ENCODE measurements around the gene SYT1. TPM values are rescaled to one million over a fixed set of nuclear protein-coding genes. Genes with fewer than 3 reads are reported as not detected.

Gene SYT1
- total RNA-seq, 2 experiments from 2014 or later: not detected

DNA sequence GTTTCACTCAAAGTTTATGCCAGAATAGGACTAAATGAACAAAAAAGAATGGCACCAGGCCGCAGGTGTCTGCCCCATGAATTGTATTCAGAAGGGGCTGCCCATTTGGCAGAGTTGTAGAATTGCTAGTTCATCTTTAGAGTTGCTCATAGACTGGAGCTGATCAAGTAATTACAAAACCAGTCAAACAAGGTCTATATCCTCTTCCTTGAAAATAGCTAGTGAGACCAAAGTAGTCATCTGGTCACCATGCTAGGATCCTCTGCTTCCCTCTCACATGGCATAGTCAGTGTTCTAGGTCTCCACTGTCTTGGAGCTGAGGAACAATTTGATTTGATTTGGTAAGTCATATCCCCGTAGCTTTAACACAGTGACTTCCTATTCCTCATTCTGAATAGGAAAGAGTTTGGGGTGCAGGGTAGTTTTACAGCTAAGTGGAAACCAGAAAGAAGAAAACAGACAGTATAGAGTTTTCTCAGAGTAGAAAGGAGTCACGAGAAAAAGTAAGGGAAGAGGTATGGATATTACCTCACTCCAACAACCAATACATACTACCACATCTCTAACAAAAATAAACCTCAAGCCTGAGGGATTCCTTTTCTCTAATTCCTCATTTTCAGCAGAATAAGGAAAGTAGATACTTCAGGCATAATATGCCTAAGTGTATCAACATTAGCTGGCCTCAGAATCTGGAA, 574.1 kb downstream of the SYT1 start:
- H3K4me3 Mint-ChIP-seq: no peak overlapping the region
- H3K9me3 Mint-ChIP-seq (ENCODE audit: insufficient read depth): no peaks in the 10 kb centered on the region
- no peak overlapping the region for H3K27ac Mint-ChIP-seq
- ATAC-seq (no peak), DNase-seq (no peak)
- H3K36me3 Mint-ChIP-seq (ENCODE audit: low read depth): no peaks in the 10 kb centered on the region
- H3K27me3 Mint-ChIP-seq (ENCODE audit: low read depth): no peaks in the 10 kb centered on the region
- POLR2A ChIA-PET: no interaction called here
- CTCF ChIA-PET: no interaction called here
- H3K4me1 Mint-ChIP-seq (ENCODE audit: low read depth): no peaks in the 10 kb centered on the region

DNA sequence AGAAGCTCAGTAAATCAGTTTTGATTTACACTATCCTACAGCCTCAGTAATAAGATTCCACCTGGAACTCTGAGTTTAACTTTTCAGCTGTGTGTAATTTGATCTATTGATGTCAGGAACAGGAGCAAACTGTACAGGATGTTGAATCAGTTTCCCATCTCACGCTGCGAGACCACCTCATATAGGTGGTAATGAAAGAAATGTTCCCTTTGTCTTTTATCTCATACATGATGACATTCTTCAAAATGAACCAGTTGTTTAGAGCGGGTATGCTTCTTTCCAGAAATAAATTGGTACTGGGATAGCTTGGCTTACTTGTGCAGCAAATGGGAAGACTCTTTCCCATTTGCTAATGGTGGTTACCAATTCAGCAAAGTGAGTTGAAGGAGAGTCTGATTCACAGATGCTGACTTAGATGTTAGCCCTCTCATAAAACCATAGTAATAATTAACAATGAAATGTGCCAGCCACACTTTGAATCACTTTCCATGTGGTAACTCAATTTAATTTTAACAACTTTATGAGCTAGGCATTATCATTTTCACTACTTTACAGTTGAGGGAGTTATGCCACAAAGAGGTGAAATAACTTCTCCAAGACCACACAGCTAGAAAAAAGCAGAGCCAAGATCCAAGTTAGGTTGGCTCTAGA, 574.7 kb downstream of the SYT1 start:
- H3K4me1 Mint-ChIP-seq (ENCODE audit: low read depth): no peaks in the 10 kb centered on the region
- no peaks in the 10 kb centered on the region for H3K36me3 Mint-ChIP-seq (ENCODE audit: low read depth)
- CTCF ChIA-PET: no interaction called here
- no peak overlapping the region for H3K4me3 Mint-ChIP-seq
- H3K27ac Mint-ChIP-seq: no peak overlapping the region
- no peak for ATAC-seq
- DNase-seq: no peak
- POLR2A ChIA-PET: no interaction called here
- H3K9me3 Mint-ChIP-seq (ENCODE audit: insufficient read depth): no peaks in the 10 kb centered on the region
- no peaks in the 10 kb centered on the region for H3K27me3 Mint-ChIP-seq (ENCODE audit: low read depth)

DNA sequence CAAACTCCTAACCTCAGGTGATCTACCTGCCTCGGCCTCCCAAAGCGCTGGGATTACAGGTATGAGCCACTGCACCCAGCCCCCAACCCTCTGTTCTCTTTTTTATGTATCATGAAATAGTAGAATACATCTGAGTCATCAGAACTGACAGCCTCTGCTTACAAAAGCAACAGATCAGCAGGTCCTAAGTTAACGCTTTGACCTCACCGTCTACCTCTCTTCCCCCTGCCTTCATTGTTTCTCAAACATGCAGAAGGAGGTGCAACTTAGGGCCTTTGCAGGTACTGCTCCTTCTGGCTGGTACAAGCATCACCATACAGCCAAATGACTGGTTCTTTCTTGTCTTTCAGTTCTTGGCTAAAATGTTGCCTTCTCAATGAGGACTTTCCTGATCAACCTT, 577.0 kb downstream of the SYT1 start:
- H3K27ac Mint-ChIP-seq: no peak overlapping the region
- no peaks in the 10 kb centered on the region for H3K9me3 Mint-ChIP-seq (ENCODE audit: insufficient read depth)
- ATAC-seq (no peak), DNase-seq (no peak)
- no peaks in the 10 kb centered on the region for H3K36me3 Mint-ChIP-seq (ENCODE audit: low read depth)
- ChIA-PET POLR2A (no interaction called here), CTCF (no interaction called here)
- no peaks in the 10 kb centered on the region for H3K4me1 Mint-ChIP-seq (ENCODE audit: low read depth)
- no peak overlapping the region for H3K4me3 Mint-ChIP-seq
- H3K27me3 Mint-ChIP-seq (ENCODE audit: low read depth): no peaks in the 10 kb centered on the region

DNA sequence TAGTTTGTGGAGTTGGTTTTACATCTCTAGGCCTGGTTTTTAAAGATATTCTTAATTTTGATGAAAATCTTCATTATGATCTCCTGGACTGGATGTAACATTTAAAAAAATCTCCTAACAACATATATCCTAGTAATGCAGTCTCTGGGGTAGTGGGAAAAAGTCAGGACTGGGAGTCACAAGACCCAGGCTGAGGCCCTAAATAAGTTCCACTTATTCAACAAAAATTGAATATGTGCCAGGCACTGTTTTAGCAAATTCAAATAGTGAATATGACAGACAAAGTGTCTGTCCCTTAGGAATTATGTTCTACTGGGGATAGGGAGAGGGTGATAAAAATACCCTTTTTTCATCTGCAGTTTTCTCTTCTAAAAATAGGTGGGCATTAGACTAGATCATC, 577.8 kb downstream of the SYT1 start:
- Mint-ChIP-seq H3K27ac (no peak overlapping the region), H3K36me3 (ENCODE audit: low read depth) (no peaks in the 10 kb centered on the region)
- ATAC-seq: no peak

DNA sequence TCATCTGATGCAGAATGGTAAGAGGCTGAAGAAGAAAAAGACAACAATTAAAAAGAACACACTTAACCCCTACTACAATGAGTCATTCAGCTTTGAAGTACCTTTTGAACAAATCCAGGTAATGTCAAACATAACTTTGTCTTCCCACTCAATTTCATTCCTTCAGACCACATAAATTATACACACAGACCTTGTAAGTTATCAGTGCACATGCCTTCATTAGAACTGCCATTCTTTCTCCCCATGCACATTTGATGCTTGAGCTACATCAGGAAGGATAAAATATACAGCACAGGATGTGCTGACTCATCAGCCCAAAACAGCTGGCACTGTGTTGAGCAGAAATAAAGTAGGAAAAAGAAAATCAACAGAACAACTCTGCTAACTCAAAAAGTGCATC, 579.5 kb downstream of the SYT1 start:
- ATAC-seq (no peak), DNase-seq (no peak)
- ChIA-PET POLR2A (no interaction called here), CTCF (interaction anchor here (1.1 kb wide), 1 partner anchor 24 kb away, joined by 3 read pairs; no protein-coding TSS in a partner anchor)
- Mint-ChIP-seq H3K27ac (no peak overlapping the region), H3K9me3 (ENCODE audit: insufficient read depth) (no peaks in the 10 kb centered on the region), H3K27me3 (ENCODE audit: low read depth) (no peaks in the 10 kb centered on the region), H3K36me3 (ENCODE audit: low read depth) (no peaks in the 10 kb centered on the region), H3K4me1 (ENCODE audit: low read depth) (no peaks in the 10 kb centered on the region), H3K4me3 (no peak overlapping the region)

More for the DNA sequence above, 577.8 kb downstream of the SYT1 start:
- H3K4me3 Mint-ChIP-seq: no peak overlapping the region
- no peaks in the 10 kb centered on the region for H3K9me3 Mint-ChIP-seq (ENCODE audit: insufficient read depth)
- DNase-seq: no peak
- no peaks in the 10 kb centered on the region for H3K27me3 Mint-ChIP-seq (ENCODE audit: low read depth)
- POLR2A ChIA-PET: no interaction called here
- CTCF ChIA-PET: no interaction called here
- H3K4me1 Mint-ChIP-seq (ENCODE audit: low read depth): no peaks in the 10 kb centered on the region

DNA sequence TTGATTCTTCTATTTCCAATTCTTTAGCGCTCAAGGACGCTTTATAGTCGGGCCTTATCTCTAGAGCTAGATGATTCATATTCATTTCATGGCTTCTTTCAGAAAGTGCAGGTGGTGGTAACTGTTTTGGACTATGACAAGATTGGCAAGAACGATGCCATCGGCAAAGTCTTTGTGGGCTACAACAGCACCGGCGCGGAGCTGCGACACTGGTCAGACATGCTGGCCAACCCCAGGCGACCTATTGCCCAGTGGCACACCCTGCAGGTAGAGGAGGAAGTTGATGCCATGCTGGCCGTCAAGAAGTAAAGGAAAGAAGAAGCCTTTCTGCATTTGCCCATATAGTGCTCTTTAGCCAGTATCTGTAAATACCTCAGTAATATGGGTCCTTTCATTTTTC, 584.2 kb downstream of the SYT1 start:
- H3K27ac Mint-ChIP-seq: no peak overlapping the region
- H3K9me3 Mint-ChIP-seq (ENCODE audit: insufficient read depth): no peaks in the 10 kb centered on the region
- H3K4me1 Mint-ChIP-seq (ENCODE audit: low read depth): no peaks in the 10 kb centered on the region
- DNase-seq (no peak), ATAC-seq (no peak)
- ChIA-PET CTCF (no interaction called here), POLR2A (no interaction called here)
- H3K27me3 Mint-ChIP-seq (ENCODE audit: low read depth): no peaks in the 10 kb centered on the region
- H3K4me3 Mint-ChIP-seq: no peak overlapping the region
- no peaks in the 10 kb centered on the region for H3K36me3 Mint-ChIP-seq (ENCODE audit: low read depth)

DNA sequence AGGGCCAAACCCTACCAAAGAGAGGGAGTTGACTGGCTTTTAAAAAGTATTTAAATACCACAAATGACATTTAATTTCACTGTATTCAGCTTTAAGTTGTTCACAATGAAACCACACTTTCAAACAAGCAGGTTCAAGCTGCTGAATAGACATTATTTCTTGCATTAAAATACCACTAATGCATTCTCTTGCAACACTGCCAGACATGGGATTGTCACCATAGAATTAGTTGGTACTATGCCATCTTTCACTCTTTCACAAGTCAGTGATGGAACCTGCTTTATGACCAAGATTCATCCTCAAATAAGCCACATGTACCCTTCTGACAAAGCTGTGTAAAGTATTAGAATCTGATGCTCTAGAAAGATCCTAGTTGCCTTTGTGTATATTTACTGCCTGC, 586.8 kb downstream of the SYT1 start:
- no peak overlapping the region for H3K27ac Mint-ChIP-seq
- H3K4me1 Mint-ChIP-seq (ENCODE audit: low read depth): no peaks in the 10 kb centered on the region
- no peak overlapping the region for H3K4me3 Mint-ChIP-seq
- no peak for ATAC-seq
- H3K27me3 Mint-ChIP-seq (ENCODE audit: low read depth): no peaks in the 10 kb centered on the region
- DNase-seq: no peak
- ChIA-PET CTCF (no interaction called here), POLR2A (no interaction called here)
- no peaks in the 10 kb centered on the region for H3K9me3 Mint-ChIP-seq (ENCODE audit: insufficient read depth)
- no peaks in the 10 kb centered on the region for H3K36me3 Mint-ChIP-seq (ENCODE audit: low read depth)

DNA sequence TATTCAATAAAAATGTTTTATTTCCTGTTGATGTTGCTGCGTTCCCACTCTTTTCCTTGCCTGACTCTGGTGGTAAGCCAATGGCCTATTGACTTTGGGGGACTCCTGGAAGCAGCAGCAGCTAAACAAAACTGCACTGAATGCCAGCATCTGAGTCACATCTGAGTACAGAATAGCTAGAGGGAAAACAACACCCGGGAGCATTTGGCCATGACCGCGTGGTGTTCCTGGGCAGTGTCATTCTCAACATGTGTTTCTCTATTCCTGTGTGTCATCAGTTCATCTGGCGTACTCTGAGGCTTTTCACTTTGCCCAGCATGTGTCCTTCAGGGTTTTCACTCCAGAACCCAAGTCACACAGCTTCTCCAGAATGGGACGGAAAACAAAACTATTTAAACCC, 587.4 kb downstream of the SYT1 start:
- Mint-ChIP-seq H3K36me3 (ENCODE audit: low read depth) (no peaks in the 10 kb centered on the region), H3K4me1 (ENCODE audit: low read depth) (no peaks in the 10 kb centered on the region), H3K4me3 (no peak overlapping the region), H3K27ac (no peak overlapping the region), H3K9me3 (ENCODE audit: insufficient read depth) (no peaks in the 10 kb centered on the region), H3K27me3 (ENCODE audit: low read depth) (no peaks in the 10 kb centered on the region)
- POLR2A ChIA-PET: no interaction called here
- CTCF ChIA-PET: no interaction called here
- no peak for DNase-seq
- no peak for ATAC-seq

DNA sequence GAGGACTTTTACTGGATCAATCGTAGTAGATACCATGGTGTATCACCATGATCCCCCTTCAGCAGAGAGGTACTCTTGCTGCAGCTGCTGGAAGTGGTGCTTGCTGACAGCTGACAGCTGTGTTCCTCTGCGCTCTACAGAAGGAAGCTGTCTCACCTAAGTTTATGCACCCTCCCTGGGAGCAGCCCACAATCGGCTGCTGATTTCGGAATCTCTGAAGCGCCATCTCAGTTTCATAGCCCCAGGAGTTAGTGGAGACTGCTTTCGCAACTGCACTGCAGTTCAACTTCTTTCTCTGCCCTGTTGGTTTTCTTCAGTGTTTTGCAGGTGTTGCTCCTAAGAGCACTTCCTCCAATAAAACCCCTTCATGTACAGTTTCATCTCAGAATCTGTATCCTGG, 588.3 kb downstream of the SYT1 start:
- H3K27me3 Mint-ChIP-seq (ENCODE audit: low read depth): no peaks in the 10 kb centered on the region
- H3K4me1 Mint-ChIP-seq (ENCODE audit: low read depth): no peaks in the 10 kb centered on the region
- no peak for DNase-seq
- H3K4me3 Mint-ChIP-seq: no peak overlapping the region
- H3K9me3 Mint-ChIP-seq (ENCODE audit: insufficient read depth): no peaks in the 10 kb centered on the region
- CTCF ChIA-PET: no interaction called here
- ATAC-seq: no peak
- POLR2A ChIA-PET: no interaction called here
- H3K36me3 Mint-ChIP-seq (ENCODE audit: low read depth): no peaks in the 10 kb centered on the region
- no peak overlapping the region for H3K27ac Mint-ChIP-seq

DNA sequence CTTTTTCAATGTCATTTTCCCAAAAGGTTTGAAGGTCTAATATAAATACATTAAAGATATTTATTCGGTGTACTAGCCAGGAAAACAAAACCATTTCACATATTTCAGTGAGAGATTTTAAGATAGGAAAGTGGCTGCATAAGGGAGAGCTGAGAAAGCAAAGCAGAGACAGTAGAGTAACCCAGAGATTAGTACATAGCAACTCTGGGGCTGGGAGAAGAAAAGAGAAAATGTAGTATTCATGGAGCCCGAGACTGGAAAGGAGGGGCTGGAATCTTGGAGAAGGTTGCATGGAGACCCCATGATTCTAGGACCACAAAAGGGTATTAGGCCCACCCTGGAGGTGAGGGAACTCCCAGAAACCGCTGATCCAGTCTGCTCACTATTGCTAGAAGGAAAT, 589.2 kb downstream of the SYT1 start:
- Mint-ChIP-seq H3K36me3 (ENCODE audit: low read depth) (no peaks in the 10 kb centered on the region), H3K4me1 (ENCODE audit: low read depth) (no peaks in the 10 kb centered on the region), H3K27ac (no peak overlapping the region), H3K27me3 (ENCODE audit: low read depth) (no peaks in the 10 kb centered on the region), H3K4me3 (no peak overlapping the region), H3K9me3 (ENCODE audit: insufficient read depth) (no peaks in the 10 kb centered on the region)
- no peak for ATAC-seq
- no peak for DNase-seq
- POLR2A ChIA-PET: no interaction called here
- CTCF ChIA-PET: no interaction called here

DNA sequence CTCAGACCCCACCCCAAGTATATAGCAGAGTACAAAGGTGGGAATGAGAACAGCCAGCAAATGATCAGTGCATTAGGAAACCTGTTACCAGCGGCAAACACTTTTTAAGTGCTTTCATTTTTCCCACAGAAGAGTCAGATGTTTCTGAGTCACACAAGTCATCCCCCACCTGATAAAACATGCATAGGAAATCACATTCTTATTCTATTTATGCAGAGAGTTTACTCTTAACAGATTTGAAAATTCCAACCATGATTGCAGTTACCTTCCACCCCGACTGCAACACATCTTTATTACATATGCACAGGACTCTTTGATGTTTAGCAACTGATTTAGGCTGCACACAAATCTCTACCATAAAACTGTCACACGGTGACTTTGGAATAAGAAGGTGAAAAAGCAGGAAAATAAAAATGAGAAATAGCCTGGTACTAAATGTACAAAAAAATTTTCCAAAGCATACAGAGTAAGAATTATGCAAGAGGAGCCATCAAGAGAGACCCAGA, 589.8 kb downstream of the SYT1 start:
- CTCF ChIA-PET: no interaction called here
- POLR2A ChIA-PET: no interaction called here
- Mint-ChIP-seq H3K27ac (no peak overlapping the region), H3K36me3 (ENCODE audit: low read depth) (no peaks in the 10 kb centered on the region), H3K4me1 (ENCODE audit: low read depth) (no peaks in the 10 kb centered on the region), H3K27me3 (ENCODE audit: low read depth) (no peaks in the 10 kb centered on the region), H3K4me3 (no peak overlapping the region), H3K9me3 (ENCODE audit: insufficient read depth) (no peaks in the 10 kb centered on the region)
- no peak for ATAC-seq
- no peak for DNase-seq

DNA sequence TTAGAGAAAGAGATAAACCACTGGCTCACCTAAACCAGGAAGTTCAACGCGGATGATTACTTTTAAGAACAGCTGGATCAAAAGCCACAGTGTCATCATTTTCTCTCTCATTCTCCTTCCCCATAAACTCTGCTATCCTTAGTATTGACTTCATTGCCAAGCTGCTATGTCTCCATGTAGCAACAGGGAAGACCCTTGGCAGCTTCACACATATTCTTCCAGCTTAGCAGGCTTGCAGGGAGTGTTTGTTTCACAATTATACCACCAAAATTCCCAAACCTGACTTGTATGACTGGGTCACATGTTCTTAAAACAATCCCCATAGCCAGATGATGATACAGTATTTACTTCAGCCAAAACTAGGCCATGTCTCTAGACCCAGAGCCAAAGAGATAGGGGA, 590.7 kb downstream of the SYT1 start:
- no peaks in the 10 kb centered on the region for H3K36me3 Mint-ChIP-seq (ENCODE audit: low read depth)
- H3K27ac Mint-ChIP-seq: no peak overlapping the region
- DNase-seq: no peak
- no peaks in the 10 kb centered on the region for H3K9me3 Mint-ChIP-seq (ENCODE audit: insufficient read depth)
- H3K27me3 Mint-ChIP-seq (ENCODE audit: low read depth): no peaks in the 10 kb centered on the region
- POLR2A ChIA-PET: no interaction called here
- no peak overlapping the region for H3K4me3 Mint-ChIP-seq
- H3K4me1 Mint-ChIP-seq (ENCODE audit: low read depth): no peaks in the 10 kb centered on the region
- ATAC-seq: no peak
- CTCF ChIA-PET: no interaction called here

DNA sequence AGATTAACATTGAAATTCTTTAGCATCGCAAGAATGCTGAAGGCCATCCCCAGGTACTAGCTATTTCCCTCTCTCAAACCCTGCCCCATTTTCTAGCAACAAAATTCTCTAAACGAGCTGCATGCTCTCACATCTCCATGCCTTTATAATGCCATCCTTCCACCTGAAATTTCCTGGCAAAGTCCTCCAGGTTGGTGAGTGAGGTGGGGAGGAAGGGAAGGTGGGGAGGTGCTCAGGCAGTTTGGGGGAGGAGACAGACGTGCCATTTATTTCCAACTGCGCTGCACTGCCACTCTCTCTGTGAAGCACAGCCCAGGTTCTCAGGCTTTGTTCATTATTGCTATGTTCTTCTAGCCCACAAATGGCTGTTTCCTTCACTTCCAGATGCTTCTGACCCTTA, 617.7 kb downstream of the SYT1 start:
- Mint-ChIP-seq H3K27me3 (ENCODE audit: low read depth) (no peaks in the 10 kb centered on the region), H3K36me3 (ENCODE audit: low read depth) (no peaks in the 10 kb centered on the region), H3K27ac (no peak overlapping the region), H3K4me1 (ENCODE audit: low read depth) (no peaks in the 10 kb centered on the region), H3K4me3 (no peak overlapping the region), H3K9me3 (ENCODE audit: insufficient read depth) (no peaks in the 10 kb centered on the region)
- ChIA-PET CTCF (no interaction called here), POLR2A (no interaction called here)
- no peak for ATAC-seq
- DNase-seq: no peak
